Stimulated activated CD4-positive, alpha-beta T cell treated with anti-CD3 and anti-CD28 coated beads, Interleukin-4, amount 100 ng/mL, for 48 hours (primary cell): ENCODE results near the gene KRTAP10-3.
"Not testable (repeated sequence)": the region's sequence is repeated elsewhere in the genome, so short reads cannot be mapped to it uniquely, and the experiment has no call there.

Experiments used
- DNase-seq, 2 donors: peaks; one replicate each; pipeline ENCODE4 v3.0.0-alpha.2; 2020; ENCODE audit warnings: low read depth in 2 of 2

The KRTAP10-3 gene

DNA sequence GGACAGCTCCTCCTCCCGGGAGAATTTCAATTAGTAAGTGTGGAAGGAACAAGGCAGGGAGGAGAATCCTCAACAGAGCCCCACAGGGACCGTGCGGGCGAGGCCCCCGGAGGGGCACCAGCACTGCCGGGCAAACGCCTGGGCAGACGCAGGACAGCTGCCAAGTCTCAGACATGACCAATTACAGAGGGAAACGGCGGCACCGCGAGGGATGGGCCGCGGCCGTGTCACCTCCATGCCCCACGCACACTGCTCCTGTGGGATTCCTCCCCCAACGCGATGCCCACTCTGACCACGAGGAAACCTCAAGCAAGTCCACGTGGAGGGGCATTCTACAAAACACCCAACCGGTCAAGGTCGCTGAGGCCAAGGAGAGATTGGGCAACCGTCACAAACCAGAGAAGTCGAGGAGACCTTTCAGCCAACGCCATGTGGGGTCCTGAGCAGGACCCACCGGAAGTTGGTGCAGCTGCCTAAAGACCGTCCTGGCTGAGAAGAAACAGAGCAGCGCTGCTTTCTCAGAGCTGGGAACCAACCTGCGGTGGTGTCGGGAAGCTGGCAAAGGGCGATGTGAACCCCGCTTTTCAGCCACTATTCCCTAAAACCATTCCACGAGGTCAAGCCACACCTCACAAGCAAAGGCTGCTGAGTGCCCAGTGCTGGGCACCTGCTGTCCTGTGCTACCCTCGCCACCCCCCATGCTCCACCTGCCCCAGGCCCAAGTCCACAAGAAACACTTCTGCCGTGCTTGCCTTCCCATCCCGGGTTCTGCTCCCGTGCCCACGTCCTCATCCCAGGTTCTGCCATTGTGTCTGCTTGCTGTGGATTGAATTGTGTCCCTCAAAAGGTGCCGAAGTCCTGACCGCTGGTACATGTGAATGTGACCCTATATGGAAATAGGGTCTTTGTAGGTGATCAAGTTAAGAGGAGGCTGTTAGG is 13.5 kb upstream of the KRTAP10-3 start:
- DNase-seq = no peak

GRCh38 chr21:44571296-44571695 is 12.7 kb upstream of the KRTAP10-3 start:
- no peak for DNase-seq

- no peak for DNase-seq
Measured at GRCh38 chr21:44569861-44570517, 11.4 kb upstream of the KRTAP10-3 start.

GRCh38 chr21:44568667-44569556 is 10.3 kb upstream of the KRTAP10-3 start:
- no peak for DNase-seq

DNA sequence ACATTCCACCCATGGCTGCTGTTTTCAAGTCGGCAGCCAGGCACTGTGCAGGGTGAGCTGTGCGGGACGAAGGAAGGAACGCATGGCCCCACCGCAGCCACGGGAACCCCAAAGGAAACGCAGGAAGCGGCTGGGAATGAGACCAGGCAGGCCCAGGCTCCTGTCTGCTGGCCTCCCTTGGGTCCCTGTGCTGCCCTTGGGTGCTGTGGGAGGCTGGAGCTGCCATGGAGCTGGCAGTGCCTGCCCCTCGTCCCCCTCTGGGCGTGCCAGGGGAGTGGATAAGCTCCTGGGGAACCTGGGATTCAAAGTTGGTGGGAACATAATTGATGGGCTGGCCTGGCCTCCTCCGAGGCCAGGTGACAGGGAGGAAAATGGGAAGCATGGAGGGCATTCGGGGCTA is 9.7 kb upstream of the KRTAP10-3 start:
- DNase-seq = no peak

DNA sequence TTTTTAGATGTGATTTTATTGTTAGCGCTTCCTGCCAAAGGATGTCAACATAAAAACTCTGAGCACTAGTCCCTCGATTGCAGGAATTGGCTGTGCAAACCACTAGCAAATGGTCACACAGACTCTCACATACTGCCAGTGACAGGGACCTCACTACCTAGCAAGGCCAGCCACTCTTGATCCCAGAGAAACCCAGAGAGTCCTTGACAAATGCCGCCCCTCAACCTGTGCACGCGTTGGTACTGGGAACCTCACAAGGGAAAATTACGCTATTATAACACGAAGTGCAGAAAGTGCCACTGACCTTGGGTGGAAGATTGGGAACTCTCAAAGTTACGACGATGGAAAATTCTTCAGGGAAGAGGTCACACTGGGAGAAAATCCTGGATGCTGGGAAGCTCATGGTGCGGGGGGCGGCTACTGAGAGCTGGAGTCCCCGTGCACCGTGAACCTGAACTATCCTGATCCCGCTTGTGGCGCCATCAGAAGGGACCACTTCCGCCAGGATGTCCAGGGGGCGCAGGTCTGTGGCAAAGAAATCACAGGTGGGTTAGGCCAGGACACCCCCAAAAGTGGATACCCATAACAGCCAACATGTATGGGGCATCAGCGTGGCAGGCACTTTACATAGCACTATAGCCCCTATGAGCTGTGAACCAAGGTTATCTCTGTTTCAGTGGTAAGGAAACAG is 9.0 kb upstream of the KRTAP10-3 start:
- DNase-seq = no peak

GRCh38 chr21:44566403-44566802 is 7.8 kb upstream of the KRTAP10-3 start:
- no peak for DNase-seq

GRCh38 chr21:44564886-44565598 is 6.4 kb upstream of the KRTAP10-3 start:
- no peak for DNase-seq

DNA sequence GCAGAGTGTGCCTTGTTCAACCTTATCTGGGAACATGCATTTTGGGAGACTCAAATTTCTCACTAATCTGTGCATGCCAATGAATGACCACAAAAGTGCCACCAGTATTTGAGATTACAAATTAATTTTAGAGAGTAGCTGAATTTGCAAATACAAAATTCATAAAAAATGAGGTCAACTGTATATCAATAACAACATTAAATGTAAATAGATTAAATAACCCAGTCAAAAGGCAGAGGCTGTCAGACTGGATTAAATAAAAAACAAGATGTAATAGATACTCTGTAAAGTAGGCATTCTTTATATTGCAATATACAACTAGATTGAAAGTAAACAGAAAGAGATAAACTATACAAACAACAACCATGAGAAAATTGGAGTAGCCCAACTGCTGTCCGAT is 5.5 kb upstream of the KRTAP10-3 start:
- DNase-seq = no peak

DNA sequence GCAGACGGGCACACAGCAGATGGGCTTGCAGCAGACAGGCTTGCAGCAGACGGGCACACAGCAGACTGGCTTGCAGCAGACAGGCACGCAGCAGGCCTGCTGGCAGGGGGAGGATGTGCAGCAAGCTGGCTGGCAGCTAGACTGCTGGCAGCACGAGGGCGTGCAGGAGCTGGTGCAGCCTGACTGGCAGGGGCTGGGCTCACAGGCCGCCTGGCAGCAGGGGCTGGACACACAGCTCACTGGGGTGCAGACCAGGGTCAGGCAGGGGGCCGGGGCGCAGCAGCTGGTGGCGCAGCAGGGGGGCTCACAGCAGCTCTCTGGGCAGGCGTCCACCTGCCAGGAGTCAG is 293 bp downstream of the KRTAP10-3 start:
- not testable (repeated sequence) for DNase-seq

- no peak for DNase-seq
Measured at GRCh38 chr21:44557491-44558328, 885 bp downstream of the KRTAP10-3 start.

- DNase-seq = no peak
Measured at GRCh38 chr21:44556879-44557278, 1.7 kb downstream of the KRTAP10-3 start.

DNA sequence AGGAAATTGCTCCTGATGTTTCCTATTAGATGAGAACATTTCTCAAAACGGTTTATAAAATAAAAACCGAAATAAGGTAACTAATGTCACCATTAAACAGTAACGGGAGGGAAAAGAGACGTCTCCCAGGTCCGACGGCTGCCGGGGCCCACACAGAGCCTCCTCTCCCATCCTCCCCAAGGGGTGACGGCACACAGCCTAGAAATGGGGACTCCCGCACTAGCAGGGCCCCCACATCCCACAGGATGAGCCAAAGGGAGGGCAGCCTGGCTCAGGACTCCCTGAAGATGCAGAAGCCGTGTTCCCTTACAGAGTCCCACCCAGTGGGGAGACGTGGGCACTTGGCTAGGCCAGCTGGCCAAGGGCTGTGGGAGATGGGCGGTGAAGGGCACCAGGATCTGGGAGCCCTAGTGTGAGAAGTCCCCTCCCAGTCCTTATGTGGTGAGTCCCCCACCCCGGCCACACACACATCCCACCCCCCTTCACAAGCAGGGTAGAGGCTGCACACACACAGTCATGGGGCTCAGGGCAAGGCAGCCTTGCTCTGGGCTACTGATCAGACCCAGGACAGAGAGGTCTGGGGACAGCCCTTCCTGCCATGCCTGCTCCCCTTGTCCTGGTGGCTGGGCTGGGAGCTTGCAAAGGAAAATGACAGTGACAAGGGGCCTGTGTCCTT is 3.3 kb downstream of the KRTAP10-3 start:
- no peak for DNase-seq

DNA sequence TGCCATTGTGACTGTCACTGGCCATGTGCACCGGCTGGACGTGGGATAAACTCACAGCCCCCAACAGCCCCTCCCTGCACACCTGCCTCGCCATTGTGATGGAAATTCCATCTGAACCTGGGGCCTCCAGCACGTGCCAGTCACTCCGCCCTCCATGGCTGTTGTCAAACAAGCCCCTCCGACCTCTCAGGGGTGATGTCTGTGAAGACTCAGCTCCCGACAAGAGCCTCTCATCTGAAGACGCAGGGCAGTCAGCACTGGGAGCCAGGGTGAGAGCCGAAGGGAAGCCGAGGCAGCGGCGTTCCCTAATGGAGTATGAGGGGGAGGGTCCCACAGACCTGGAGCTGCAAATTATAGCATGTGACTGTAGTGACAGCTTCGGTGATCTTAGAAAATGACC is 5.9 kb downstream of the KRTAP10-3 start:
- DNase-seq = no peak

- no peak for DNase-seq
Measured at GRCh38 chr21:44552136-44552535, 6.5 kb downstream of the KRTAP10-3 start.

DNA sequence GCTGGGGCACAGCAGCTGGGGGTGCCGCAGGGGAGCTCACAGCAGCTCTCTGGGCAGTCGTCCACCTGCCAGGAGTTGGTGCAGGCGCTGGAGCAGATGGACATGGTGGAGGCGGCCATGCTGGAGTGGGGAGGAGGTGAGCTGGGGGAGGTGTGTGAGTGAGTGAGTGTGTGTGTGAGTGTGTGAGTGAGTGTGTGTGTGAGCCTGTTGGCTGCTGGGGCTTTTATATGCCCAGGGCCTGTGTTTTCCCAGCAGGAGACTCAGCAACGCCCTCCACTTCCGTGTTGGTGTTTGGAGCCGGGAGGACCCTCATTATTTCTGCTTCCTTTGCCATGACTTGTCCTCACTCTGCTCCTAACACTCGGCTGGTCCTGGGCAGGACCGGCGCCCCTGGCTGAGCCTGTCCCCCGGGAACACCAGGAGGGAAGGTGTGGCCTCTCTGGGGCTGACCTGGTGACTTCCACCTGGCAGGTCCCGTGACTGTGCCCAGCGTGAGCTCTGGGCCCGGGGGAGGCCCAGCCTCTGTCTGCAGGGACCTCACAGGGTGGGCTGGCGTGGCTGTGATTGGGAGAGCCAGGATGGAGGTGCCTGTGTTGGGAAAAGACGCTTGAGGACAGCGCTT is 7.1 kb downstream of the KRTAP10-3 start, which contains the start of gene KRTAP10-2:
KRTAP10-2 (minus strand) TSS at position 166 of the 622 bp plus-strand sequence; CDS start at position 119, 47 bp downstream.
- DNase-seq = no peak

DNA sequence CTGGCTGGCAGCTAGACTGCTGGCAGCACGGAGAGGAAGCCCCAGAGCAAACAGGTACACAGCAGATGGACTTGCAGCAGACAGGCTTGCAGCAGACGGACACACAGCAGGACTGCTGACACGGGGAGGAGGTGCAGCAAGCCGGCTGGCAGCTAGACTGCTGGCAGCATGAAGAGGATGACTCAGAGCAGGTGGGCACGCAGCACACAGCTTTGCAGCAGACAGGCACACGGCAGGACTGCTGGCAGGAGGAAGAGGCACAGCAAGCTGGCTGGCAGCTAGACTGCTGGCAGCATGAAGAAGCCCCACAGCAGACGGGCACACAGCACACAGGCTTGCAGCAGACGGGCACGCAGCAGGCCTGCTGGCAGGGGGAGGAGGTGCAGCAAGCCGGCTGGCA is 7.8 kb downstream of the KRTAP10-3 start:
- no peak for DNase-seq

GRCh38 chr21:44550285-44550684 is 8.3 kb downstream of the KRTAP10-3 start:
- not testable (repeated sequence) for DNase-seq
